WERI-Rb-1 (cell line): ENCODE results near the gene NUCB2.
A peak's percentile ranks its signal among the peaks of the same experiment; 100 is the strongest.

Source experiments
- DNase-seq: peaks from one replicate; pipeline ENCODE4 v3.0.0-alpha.2; 2020
- H3K27ac ChIP-seq: fragments of 250-450 bp; sonication (Bioruptor Pico); 2 replicates; pipeline ENCODE4 v1.5.1; 2020; ENCODE audit warnings: mild to moderate bottlenecking, moderate library complexity
- H3K27me3 ChIP-seq: fragments of 250-450 bp; sonication (Bioruptor Pico); 2 replicates; pipeline ENCODE4 v1.5.1; 2021; ENCODE audit warnings: mild to moderate bottlenecking, low read depth, moderate library complexity; ENCODE audit not compliant: insufficient read depth, severe bottlenecking
- H3K36me3 ChIP-seq: fragments of 250-450 bp; sonication (Bioruptor Pico); 2 replicates; pipeline ENCODE4 v1.5.1; 2020; ENCODE audit warnings: mild to moderate bottlenecking, moderate library complexity
- H3K4me3 ChIP-seq: 2 replicates; pipeline ENCODE4 v1.5.1; 2011; ENCODE audit warnings: low read depth, mild to moderate bottlenecking, control low read depth, low read length
- H3K9me3 ChIP-seq: fragments of 250-450 bp; sonication (Bioruptor Pico); 2 replicates; pipeline ENCODE4 v1.5.1; 2021; ENCODE audit warnings: mild to moderate bottlenecking, moderate library complexity; ENCODE audit not compliant: severe bottlenecking
- TF ChIP-seq, protein P1 (sequence below): IDR thresholded peaks from 2 replicates; pipeline ENCODE4 v1.5.1; 2011; ENCODE audit warnings: low read depth, mild to moderate bottlenecking, control low read depth, inconsistent platforms, low read length

Gene NUCB2

DNA sequence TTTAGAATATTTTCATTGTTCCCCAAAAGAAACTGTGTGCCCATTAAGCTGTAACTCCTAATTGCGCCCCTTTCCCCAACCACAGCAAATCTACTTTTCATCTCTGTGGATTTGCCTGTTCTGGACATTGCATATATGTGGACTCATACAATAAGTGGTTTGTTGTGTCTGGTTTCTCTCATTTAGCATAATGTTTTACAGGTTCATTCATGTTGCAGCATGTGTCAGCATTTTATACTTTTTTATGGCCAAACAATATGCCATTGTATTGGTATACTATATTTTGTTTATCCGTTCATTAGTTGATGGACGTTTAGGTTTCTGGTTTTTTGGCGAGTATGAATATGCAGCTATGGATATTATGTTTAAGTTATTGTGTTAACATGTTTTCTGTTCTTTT, 23.8 kb downstream of the NUCB2 start:
- Histone ChIP-seq H3K27ac (no peak overlapping the region), H3K4me3 (no peak overlapping the region), H3K9me3 (no peaks in the 10 kb centered on the region), H3K36me3 (peaks cover 34% of the 10 kb centered on the region), H3K27me3 (no peaks in the 10 kb centered on the region)
- TF ChIP-seq, protein P1, sequence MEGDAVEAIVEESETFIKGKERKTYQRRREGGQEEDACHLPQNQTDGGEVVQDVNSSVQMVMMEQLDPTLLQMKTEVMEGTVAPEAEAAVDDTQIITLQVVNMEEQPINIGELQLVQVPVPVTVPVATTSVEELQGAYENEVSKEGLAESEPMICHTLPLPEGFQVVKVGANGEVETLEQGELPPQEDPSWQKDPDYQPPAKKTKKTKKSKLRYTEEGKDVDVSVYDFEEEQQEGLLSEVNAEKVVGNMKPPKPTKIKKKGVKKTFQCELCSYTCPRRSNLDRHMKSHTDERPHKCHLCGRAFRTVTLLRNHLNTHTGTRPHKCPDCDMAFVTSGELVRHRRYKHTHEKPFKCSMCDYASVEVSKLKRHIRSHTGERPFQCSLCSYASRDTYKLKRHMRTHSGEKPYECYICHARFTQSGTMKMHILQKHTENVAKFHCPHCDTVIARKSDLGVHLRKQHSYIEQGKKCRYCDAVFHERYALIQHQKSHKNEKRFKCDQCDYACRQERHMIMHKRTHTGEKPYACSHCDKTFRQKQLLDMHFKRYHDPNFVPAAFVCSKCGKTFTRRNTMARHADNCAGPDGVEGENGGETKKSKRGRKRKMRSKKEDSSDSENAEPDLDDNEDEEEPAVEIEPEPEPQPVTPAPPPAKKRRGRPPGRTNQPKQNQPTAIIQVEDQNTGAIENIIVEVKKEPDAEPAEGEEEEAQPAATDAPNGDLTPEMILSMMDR, result no peak
- no peak for DNase-seq

DNA sequence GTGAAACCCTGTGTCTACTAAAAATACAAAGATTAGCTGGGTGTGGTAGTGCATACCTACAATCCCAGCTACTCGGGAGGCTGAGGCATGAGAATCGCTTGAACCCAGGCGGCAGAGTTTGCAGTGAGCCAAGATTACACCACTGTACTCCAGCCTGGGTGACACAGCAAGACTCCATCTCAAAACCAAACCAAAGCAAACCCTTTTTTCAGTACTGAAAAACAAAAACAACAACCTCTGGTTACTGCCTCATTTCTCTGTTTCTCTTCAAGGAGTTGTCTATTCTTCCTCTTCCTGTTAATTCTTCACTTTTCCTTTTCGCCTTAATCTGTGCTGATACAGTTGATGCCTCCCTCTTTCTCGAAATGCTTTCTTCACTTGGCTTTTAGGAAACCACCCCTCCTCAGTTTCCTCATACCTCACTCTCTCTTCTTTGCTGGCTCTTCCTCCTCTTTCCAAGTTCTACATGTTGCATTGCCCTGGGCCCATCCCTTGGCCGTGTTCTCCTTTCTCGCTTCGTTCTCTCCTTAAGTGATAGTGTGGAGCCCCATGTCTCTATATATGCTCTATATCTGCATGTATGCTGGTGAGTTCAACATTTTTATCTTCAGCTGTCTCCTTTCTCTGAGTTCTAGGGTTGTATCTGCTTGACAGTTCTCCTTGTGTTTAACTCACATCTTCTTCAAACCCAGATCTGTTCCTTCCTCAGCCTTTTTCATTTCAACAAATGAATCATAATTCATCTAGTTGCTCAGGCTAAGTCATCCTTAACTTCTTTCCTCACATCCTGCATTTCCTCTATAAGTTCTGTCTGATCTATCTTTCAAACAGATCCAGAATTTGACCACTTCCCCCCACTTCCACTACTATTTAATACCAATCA, 37.1 kb downstream of the NUCB2 start:
- H3K36me3 ChIP-seq, result peaks cover 26% of the 10 kb centered on the region
- H3K27me3 ChIP-seq, result no peaks in the 10 kb centered on the region
- TF ChIP-seq, protein P1, result no peak
- H3K27ac ChIP-seq, result no peak overlapping the region
- H3K9me3 ChIP-seq, result no peaks in the 10 kb centered on the region
- no peak for DNase-seq
- no peak overlapping the region for H3K4me3 ChIP-seq

DNA sequence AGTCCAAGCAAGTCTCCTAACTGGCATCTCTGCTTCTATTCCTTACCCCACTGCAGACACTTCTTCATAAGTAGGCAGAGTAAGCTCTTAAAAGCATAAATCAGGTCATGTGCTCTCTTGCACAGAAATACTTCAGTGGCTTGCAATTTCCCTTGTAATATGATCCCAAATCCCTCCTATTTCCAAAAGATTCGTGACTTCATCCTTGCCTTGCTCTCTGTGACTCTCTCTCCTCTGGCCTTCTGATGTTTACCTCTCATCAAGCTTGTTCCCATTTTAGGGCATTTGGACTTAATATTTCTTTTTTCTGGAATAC, 37.7 kb downstream of the NUCB2 start:
- no peak for DNase-seq
- TF ChIP-seq, protein P1, result no peak
- Histone ChIP-seq H3K27ac (no peak overlapping the region), H3K4me3 (no peak overlapping the region), H3K36me3 (peaks cover 26% of the 10 kb centered on the region), H3K9me3 (no peaks in the 10 kb centered on the region), H3K27me3 (no peaks in the 10 kb centered on the region)

DNA sequence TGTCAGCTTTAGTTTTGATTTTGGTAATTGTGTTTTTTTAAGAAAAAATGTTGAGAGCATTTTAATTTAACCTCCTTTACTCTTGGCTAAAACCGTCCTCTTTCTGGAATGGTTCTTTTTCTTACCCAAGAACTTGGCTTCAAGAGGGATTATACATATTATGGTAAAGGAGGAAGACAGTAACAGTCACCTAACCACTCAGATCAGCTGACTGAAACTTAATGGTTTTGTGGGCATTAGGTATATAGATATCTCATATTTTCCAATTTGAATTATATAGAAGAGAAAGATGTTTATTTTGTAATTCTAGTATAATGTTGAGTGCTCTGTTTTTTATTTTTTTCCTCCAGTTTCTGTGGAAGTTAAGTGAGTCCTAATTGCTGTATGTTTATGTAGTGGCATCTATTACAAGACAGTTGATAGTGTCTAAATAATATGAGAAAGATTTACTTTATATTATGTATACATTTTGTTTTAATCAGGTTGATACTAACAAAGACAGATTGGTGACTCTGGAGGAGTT, 38.4 kb downstream of the NUCB2 start:
- Histone ChIP-seq H3K4me3 (no peak overlapping the region), H3K36me3 (peaks cover 26% of the 10 kb centered on the region), H3K9me3 (no peaks in the 10 kb centered on the region), H3K27ac (no peak overlapping the region), H3K27me3 (no peaks in the 10 kb centered on the region)
- DNase-seq, result no peak
- TF ChIP-seq, protein P1, result no peak

DNA sequence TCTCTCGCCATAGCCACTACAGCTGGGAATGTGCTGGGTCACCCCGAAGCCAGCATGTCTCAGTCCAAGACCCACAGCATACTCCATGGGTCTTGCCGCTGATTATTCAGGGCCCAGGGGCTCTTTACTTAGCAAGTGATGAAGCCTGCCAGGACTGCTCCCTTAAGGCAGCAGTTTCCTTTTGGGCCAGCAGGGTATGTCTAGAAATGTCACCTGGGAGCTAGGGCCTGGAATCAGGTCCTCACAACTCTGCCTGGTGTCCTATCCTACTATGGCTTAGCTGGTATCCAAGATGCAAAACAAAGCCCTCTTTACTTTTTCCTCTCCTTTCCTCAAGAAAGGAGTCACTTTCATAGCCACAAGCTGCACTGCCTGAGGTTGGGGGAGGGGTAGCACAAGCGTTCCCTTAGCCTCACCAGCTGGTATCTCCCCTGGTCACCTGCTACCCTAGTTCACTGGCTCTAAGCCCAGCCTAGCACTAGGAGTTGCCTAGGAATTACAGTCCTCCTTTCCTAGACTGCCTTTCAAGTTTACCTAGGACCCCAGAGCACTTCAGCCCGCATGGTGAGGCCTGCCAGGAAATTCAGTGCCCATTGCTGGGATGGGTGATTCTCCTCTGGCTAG, 52.4 kb downstream of the NUCB2 start:
- Histone ChIP-seq H3K27me3 (no peaks in the 10 kb centered on the region), H3K4me3 (no peak overlapping the region), H3K9me3 (no peaks in the 10 kb centered on the region), H3K36me3 (0 out of 2 replicates have a peak, but pooled peaks cover 3% of the 10 kb centered on the region), H3K27ac (no peak overlapping the region)
- peak; percentile 43 for DNase-seq
- TF ChIP-seq, protein P1, result 0 out of 2 replicates have a peak, but pooled peaks have one; percentile 26
